Activated CD8-positive, alpha-beta T cell treated with anti-CD3 and anti-CD28 coated beads for 36 hours (primary cell): ENCODE measurements around the gene OSM. TPM values are rescaled to one million over a fixed set of nuclear protein-coding genes. Genes with fewer than 3 reads are reported as not detected.
A peak's percentile ranks its signal among the peaks of the same experiment; 100 is the strongest.

Experiments used
- ATAC-seq: fragments of 200-7000 bp; cut with Tn5 transposase; one replicate; pipeline ENCODE4 v1.10.0; 2021; ENCODE audit warnings: mild to moderate bottlenecking, moderate library complexity
- CTCF ChIA-PET: fragments of 350-600 bp; sonication (Branson Sonifier 250); formaldehyde crosslinking; loops from one replicate; lab custom pipeline; 2021; ENCODE audit warnings: antibody characterized with exemption; lab: Charles Lee
- POLR2A ChIA-PET: fragments of 350-600 bp; sonication (Branson Sonifier 250); formaldehyde crosslinking; loops from one replicate; lab custom pipeline; 2021; ENCODE audit warnings: antibody characterized with exemption; lab: Charles Lee
- DNase-seq: peaks from one replicate; pipeline ENCODE4 v3.0.0-alpha.2; 2020
- H3K27ac Mint-ChIP-seq: one replicate; pipeline ENCODE4 v1.8.0; 2021; ENCODE audit warnings: mild to moderate bottlenecking, mixed read lengths
- H3K27me3 Mint-ChIP-seq: one replicate; pipeline ENCODE4 v1.8.0; 2021; ENCODE audit warnings: mixed read lengths
- H3K36me3 Mint-ChIP-seq: one replicate; pipeline ENCODE4 v1.8.0; 2021; ENCODE audit warnings: low read depth, mixed read lengths
- H3K4me1 Mint-ChIP-seq: one replicate; pipeline ENCODE4 v1.8.0; 2021; ENCODE audit warnings: low read depth, mixed read lengths
- H3K4me3 Mint-ChIP-seq: one replicate; pipeline ENCODE4 v1.8.0; 2021; ENCODE audit warnings: mild to moderate bottlenecking, moderate library complexity, mixed read lengths
- H3K9me3 Mint-ChIP-seq: one replicate; pipeline ENCODE4 v1.8.0; 2021; ENCODE audit warnings: mixed read lengths
- CTCF ChIP-seq: fragments of 200-600 bp; IDR thresholded peaks from one replicate; pipeline ENCODE4 v1.8.0; 2022; ENCODE audit warnings: antibody characterized with exemption, mild to moderate bottlenecking
- intact Hi-C: fragments of 100-400 bp; cut with micrococcal nuclease; formaldehyde crosslinking; loops from one replicate; pipeline ENCODE4 v1.10.0; 2022
- total RNA-seq, 2 experiments: library from RNA; stranded (reverse); gene quantifications; one replicate each; pipeline ENCODE4 v1.2.3, GENCODE V29; 2021

OSM gene
- total RNA-seq, 2 experiments from 2014 or later = 44.3 to 45.7 TPM

DNA sequence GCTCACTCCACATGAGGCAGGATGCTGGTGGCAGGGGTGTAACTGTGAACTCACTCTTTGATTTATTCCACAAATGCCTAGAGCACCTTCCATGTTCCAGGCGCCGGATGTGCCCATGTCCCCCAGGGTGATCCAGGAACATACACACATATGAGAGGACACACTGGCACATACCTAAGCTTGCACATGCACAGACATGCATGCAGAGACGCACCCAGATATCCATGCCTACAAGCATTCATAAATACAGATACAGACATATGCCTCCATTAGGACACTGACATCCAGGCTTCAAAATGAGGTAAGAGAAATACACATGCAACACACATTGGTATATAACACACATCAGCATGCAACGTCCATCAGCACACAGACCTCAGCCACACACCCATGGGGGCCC, 4.5 kb downstream of the OSM start:
- Mint-ChIP-seq H3K36me3 (peaks cover 47% of the 10 kb centered on the region), H3K4me3 (peak overlapping the region; percentile 95), H3K9me3 (no peaks in the 10 kb centered on the region), H3K27ac (peak overlapping the region; percentile 75), H3K4me1 (peaks cover 23% of the 10 kb centered on the region), H3K27me3 (no peaks in the 10 kb centered on the region)
- POLR2A ChIA-PET = interaction anchor here (1.0 kb wide), 1 partner anchor 33 kb away, joined by 4 read pairs; no protein-coding TSS in a partner anchor
- TF ChIP-seq CTCF = no peak
- intact Hi-C loops = no loop called here
- DNase-seq (no peak), ATAC-seq (no peak)
- CTCF ChIA-PET = interaction anchor here (1.5 to 2.5 kb wide), 6 partner anchors 18 to 141 kb away, joined by 4 to 9 read pairs (median 6); partner anchors contain the start of genes RNF215 and SEC14L2

DNA sequence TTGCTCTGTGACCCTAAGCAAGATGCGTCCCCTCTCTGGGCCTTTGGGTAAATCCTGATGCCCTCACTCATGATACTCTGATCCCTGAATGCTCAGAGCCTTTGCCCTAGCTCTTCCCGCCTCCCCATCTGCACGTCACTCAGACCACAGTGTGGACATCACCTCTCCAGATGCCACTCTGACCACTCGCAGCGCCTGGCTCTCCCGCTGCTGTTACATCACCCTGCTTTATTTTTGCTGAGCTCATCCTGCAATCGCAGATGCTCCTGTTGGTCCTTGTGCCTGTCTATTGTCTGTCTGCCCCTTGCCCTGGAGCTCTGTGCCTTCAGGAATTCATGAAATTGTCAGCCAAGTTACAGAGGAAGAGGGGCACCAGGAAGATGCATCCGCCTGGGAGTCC, 5.5 kb downstream of the OSM start:
- Mint-ChIP-seq H3K27ac (peak overlapping the region; percentile 10), H3K9me3 (no peaks in the 10 kb centered on the region), H3K4me3 (no peak overlapping the region), H3K27me3 (peaks cover 2% of the 10 kb centered on the region), H3K36me3 (peaks cover 39% of the 10 kb centered on the region), H3K4me1 (peaks cover 25% of the 10 kb centered on the region)
- no peak for DNase-seq
- no peak for ATAC-seq
- ChIA-PET POLR2A (interaction anchor here (0.6 to 1.0 kb wide), 4 partner anchors 41 to 1419 kb away, joined by 3 to 4 read pairs (median 3); no protein-coding TSS in a partner anchor), CTCF (interaction anchor here (1.0 to 2.5 kb wide), 8 partner anchors 19 to 140 kb away, joined by 3 to 9 read pairs (median 6); partner anchors contain the start of genes RNF215 and SEC14L2)
- intact Hi-C loops = no loop called here
- no peak for TF ChIP-seq CTCF

- intact Hi-C loops = no loop called here
- DNase-seq (no peak), ATAC-seq (no peak)
- no peak overlapping the region for H3K4me3 Mint-ChIP-seq
- TF ChIP-seq CTCF = no peak
- peaks cover 2% of the 10 kb centered on the region for H3K27me3 Mint-ChIP-seq
- ChIA-PET CTCF (interaction anchor here (1.0 to 2.1 kb wide), 7 partner anchors 20 to 139 kb away, joined by 3 to 7 read pairs (median 5); partner anchors contain the start of gene RNF215), POLR2A (interaction anchor here (1.0 to 1.3 kb wide), 2 partner anchors 26 to 162 kb away, joined by 3 to 4 read pairs; no protein-coding TSS in a partner anchor)
- H3K9me3 Mint-ChIP-seq = no peaks in the 10 kb centered on the region
- no peak overlapping the region for H3K27ac Mint-ChIP-seq
- H3K4me1 Mint-ChIP-seq = peaks cover 26% of the 10 kb centered on the region
- H3K36me3 Mint-ChIP-seq = peaks cover 36% of the 10 kb centered on the region
Measured at GRCh38 chr22:30260682-30261081, 6.0 kb downstream of the OSM start.

- H3K9me3 Mint-ChIP-seq = no peaks in the 10 kb centered on the region
- intact Hi-C loops = no loop called here
- H3K4me3 Mint-ChIP-seq = no peak overlapping the region
- peaks cover 24% of the 10 kb centered on the region for H3K4me1 Mint-ChIP-seq
- no peak overlapping the region for H3K27ac Mint-ChIP-seq
- peaks cover 32% of the 10 kb centered on the region for H3K36me3 Mint-ChIP-seq
- no peak for ATAC-seq
- ChIA-PET CTCF (interaction anchor here (1.5 to 2.1 kb wide), 5 partner anchors 20 to 139 kb away, joined by 4 to 7 read pairs (median 6); no protein-coding TSS in a partner anchor), POLR2A (interaction anchor here (0.5 to 1.3 kb wide), 3 partner anchors 27 to 163 kb away, joined by 3 to 4 read pairs (median 3); no protein-coding TSS in a partner anchor)
- H3K27me3 Mint-ChIP-seq = peaks cover 2% of the 10 kb centered on the region
- no peak for DNase-seq
- TF ChIP-seq CTCF = no peak
Measured at GRCh38 chr22:30260276-30260675, 6.4 kb downstream of the OSM start.

GRCh38 chr22:30254314-30254713, 12.3 kb downstream of the OSM start:
- DNase-seq (no peak), ATAC-seq (no peak)
- intact Hi-C loops = loop anchor here (2.0 kb wide), 1 partner anchor 146 kb away; no protein-coding TSS in a partner anchor
- no peaks in the 10 kb centered on the region for H3K36me3 Mint-ChIP-seq
- TF ChIP-seq CTCF = no peak
- H3K9me3 Mint-ChIP-seq = no peaks in the 10 kb centered on the region
- POLR2A ChIA-PET = no interaction called here
- H3K4me1 Mint-ChIP-seq = peaks cover 41% of the 10 kb centered on the region
- CTCF ChIA-PET = interaction anchor here (0.8 to 3.2 kb wide), 6 partner anchors 28 to 154 kb away, joined by 3 to 36 read pairs (median 8); partner anchors contain the start of gene RNF215
- no peak overlapping the region for H3K4me3 Mint-ChIP-seq
- H3K27me3 Mint-ChIP-seq = peaks cover 2% of the 10 kb centered on the region
- H3K27ac Mint-ChIP-seq = no peak overlapping the region
